Endothelial cell of umbilical vein (primary cell): ENCODE measurements around the gene SLTM. TPM values are rescaled to one million over a fixed set of nuclear protein-coding genes. Genes with fewer than 3 reads are reported as not detected.

Experiments
- BruUV-seq: library from RNA; stranded (reverse); fragments of 400-500 nt; replicated peaks from 2 replicates; lab custom pipeline; 2021; lab: Mats Ljungman, UMichigan
- CTCF ChIA-PET: fragments of 300-600, 350-600 bp; sonication (Branson Sonifier 250); formaldehyde crosslinking; loops from one replicate; lab custom pipeline; 2021; ENCODE audit warnings: antibody characterized with exemption, inconsistent platforms; lab: Charles Lee
- POLR2A ChIA-PET: fragments of 300-600, 350-600 bp; sonication (Branson Sonifier 250); formaldehyde crosslinking; loops from one replicate; lab custom pipeline; 2021; ENCODE audit warnings: antibody characterized with exemption, inconsistent platforms; lab: Charles Lee
- DNase-seq: peaks from one replicate; pipeline ENCODE4 v3.0.0-alpha.2; 2011; ENCODE audit warnings: low read depth, low spot score
- FAIRE-seq: peaks from 2 replicates; lab custom pipeline; 2011; peaks lifted over from hg19 to GRCh38; lab: Jason Lieb, UNC
- H2AFZ ChIP-seq: 2 replicates; pipeline ENCODE4 v1.6.0; 2012; ENCODE audit warnings: low read depth, low read length, control low read depth, inconsistent platforms
- H3K27ac ChIP-seq: 2 replicates; pipeline ENCODE4 v1.5.1; 2011; ENCODE audit warnings: low read depth, mild to moderate bottlenecking, control low read depth, low read length, moderate library complexity; ENCODE audit not compliant: insufficient read depth
- H3K27me3 ChIP-seq, 2 experiments: 2 replicates each; pipeline versions ENCODE4 v1.6.0 to v1.6.1; 2011; ENCODE audit warnings: low read length in 2 of 2, mixed read lengths in 1 of 2; ENCODE audit not compliant: control insufficient read depth in 2 of 2, insufficient read depth in 2 of 2
- H3K36me3 ChIP-seq, 2 experiments: 2 replicates in 1 of 2; 3 replicates in 1 of 2; pipeline ENCODE4 v1.5.1; 2011; ENCODE audit warnings: low read length in 2 of 2, mild to moderate bottlenecking in 1 of 2, moderate library complexity in 1 of 2; ENCODE audit not compliant: control insufficient read depth in 2 of 2, insufficient read depth in 2 of 2; ENCODE audit errors: extremely low read depth in 1 of 2
- H3K4me1 ChIP-seq: 3 replicates; pipeline ENCODE4 v1.5.1; 2011; ENCODE audit warnings: mild to moderate bottlenecking, low read length; ENCODE audit not compliant: control insufficient read depth, insufficient read depth; ENCODE audit errors: extremely low read depth
- H3K4me2 ChIP-seq: 2 replicates; pipeline ENCODE4 v1.6.1; 2011; ENCODE audit warnings: low read length, control low read depth, mixed read lengths; ENCODE audit not compliant: insufficient read depth
- H3K4me3 ChIP-seq, 3 experiments: fragments of 200-600 bp in 1 of 3; sonication (generic), shearing (Covaris generic) in 1 of 3; replicated peaks in 1 of 3; 2 replicates each; pipeline ENCODE4 v1.5.1; 2011 to 2016; ENCODE audit warnings: control low read depth in 3 of 3, low read length in 3 of 3, mild to moderate bottlenecking in 2 of 3, inconsistent platforms in 1 of 3, low read depth in 1 of 3, moderate library complexity in 1 of 3; ENCODE audit not compliant: insufficient read depth in 1 of 3
- H3K79me2 ChIP-seq: 2 replicates; pipeline ENCODE4 v1.6.0; 2012; ENCODE audit warnings: low read length, inconsistent platforms; ENCODE audit not compliant: control insufficient read depth, insufficient read depth
- H3K9ac ChIP-seq: replicated peaks from 2 replicates; pipeline ENCODE3; 2011; ENCODE audit warnings: low read length, control low read depth; ENCODE audit not compliant: insufficient read depth; ENCODE audit errors: extremely low read depth
- H3K9me1 ChIP-seq: replicated peaks from 3 replicates; pipeline ENCODE4 v1.6.0; 2011; ENCODE audit warnings: mild to moderate bottlenecking, low read length; ENCODE audit not compliant: control insufficient read depth, insufficient read depth; ENCODE audit errors: extremely low read depth
- H3K9me3 ChIP-seq: replicated peaks from 2 replicates; pipeline ENCODE4 v1.5.1; 2012; ENCODE audit warnings: low read length, inconsistent platforms; ENCODE audit not compliant: control insufficient read depth, insufficient read depth
- H4K20me1 ChIP-seq: replicated peaks from 2 replicates; pipeline ENCODE3; 2011; ENCODE audit warnings: mild to moderate bottlenecking, low read length; ENCODE audit not compliant: control insufficient read depth, insufficient read depth; ENCODE audit errors: extremely low read depth
- CTCF ChIP-seq, 2 donors: IDR thresholded peaks; 1 replicate in 1 of 2; 2 replicates in 1 of 2; pipeline ENCODE4 v1.5.1; 2011; ENCODE audit warnings: low read length in 2 of 2, mild to moderate bottlenecking in 2 of 2, moderate library complexity in 2 of 2, control low read depth in 1 of 2, inconsistent platforms in 1 of 2, low read depth in 1 of 2; ENCODE audit not compliant: insufficient read depth in 1 of 2; ENCODE audit errors: extremely low read depth in 1 of 2
- EZH2 ChIP-seq: IDR thresholded peaks from 2 replicates; pipeline ENCODE4 v1.6.1; 2012; ENCODE audit warnings: borderline replicate concordance, low read depth, mild to moderate bottlenecking, moderate library complexity, low read length, inconsistent platforms; ENCODE audit not compliant: severe bottlenecking
- FOS ChIP-seq: IDR thresholded peaks from 2 replicates; pipeline ENCODE4 v1.6.1; 2011; ENCODE audit warnings: mild to moderate bottlenecking, low read length, moderate library complexity, borderline replicate concordance; ENCODE audit not compliant: insufficient read depth
- GATA2 ChIP-seq: IDR thresholded peaks from 2 replicates; pipeline ENCODE4 v1.7.0; 2011; ENCODE audit warnings: low read depth, mild to moderate bottlenecking, moderate library complexity, mixed read lengths, low read length; ENCODE audit not compliant: insufficient read length, insufficient read depth
- JUN ChIP-seq: IDR thresholded peaks from 2 replicates; pipeline ENCODE4 v1.6.1; 2011; ENCODE audit warnings: borderline replicate concordance, low read depth; ENCODE audit not compliant: insufficient read length, insufficient read depth
- MAX ChIP-seq: IDR thresholded peaks from 2 replicates; pipeline ENCODE4 v1.6.1; 2011; ENCODE audit not compliant: insufficient read depth, insufficient read length
- MYC ChIP-seq: IDR thresholded peaks from one replicate; pipeline ENCODE4 v1.6.1; 2011; ENCODE audit warnings: mild to moderate bottlenecking, low read depth, low read length
- POLR2A ChIP-seq: IDR thresholded peaks from 2 replicates; pipeline ENCODE4 v1.6.1; 2012; ENCODE audit warnings: low read depth, mild to moderate bottlenecking, control low read depth, low read length
- POLR2AphosphoS5 ChIP-seq: IDR thresholded peaks from 2 replicates; pipeline ENCODE4 v1.6.1; 2012; ENCODE audit warnings: low read depth, mild to moderate bottlenecking, control low read depth, low read length, moderate library complexity; ENCODE audit not compliant: insufficient read depth
- dilution Hi-C: fragments of 300-500 bp; cut with MboI; formaldehyde crosslinking; loops from one replicate; pipeline ENCODE4 v1.15.0; 2019; ENCODE audit warnings: low sequenced_read_pairs; ENCODE audit not compliant: extremely low pct_ligation_motif_present
- intact Hi-C: fragments of 100-400 bp; cut with micrococcal nuclease; formaldehyde crosslinking; loops from one replicate; pipeline ENCODE4 v1.10.0; 2022
- polyA plus RNA-seq, 4 experiments: library from polyadenylated mRNA; depleted of rRNA in 3 of 4; stranded (reverse) in 3 of 4; unstranded in 1 of 4; fragments of >200 nt; gene quantifications; 2 replicates each; pipeline versions ENCODE4 v1.2.1 to v1.2.3, GENCODE V29; 2011 to 2012; ENCODE audit warnings: missing spikeins in 1 of 4
- total RNA-seq: library from RNA; stranded (reverse); gene quantifications from 2 replicates; pipeline ENCODE4 v1.2.3, GENCODE V29; 2021

Gene SLTM
- total and polyA plus RNA-seq, 2 donors (not counting 3 experiments of a cell fraction or from before 2014, with no cell fraction given), result 28.1 to 93.0 TPM

GRCh38 chr15:58966698-58967097, 33.2 kb upstream of the SLTM start:
- Histone ChIP-seq H3K9me1 (no peaks in the 10 kb centered on the region), H4K20me1 (no peaks in the 10 kb centered on the region), H3K9ac (no peak overlapping the region), H3K79me2 (no peaks in the 10 kb centered on the region), H3K27me3 (peaks cover 0 to 3% of the 10 kb centered on the region in 2 experiments), H3K27ac (no peak overlapping the region), H3K4me2 (no peak overlapping the region), H3K4me1 (no peaks in the 10 kb centered on the region), H3K9me3 (no peaks in the 10 kb centered on the region), H2AFZ (no peak overlapping the region), H3K4me3 (no peak overlapping the region), H3K36me3 (no peaks in the 10 kb centered on the region)
- CTCF ChIA-PET, result interaction anchor here (1.2 to 1.6 kb wide), 2 partner anchors 8 to 14 kb away, joined by 3 to 6 read pairs; no protein-coding TSS in a partner anchor
- BruUV-seq, result no TSS peak
- no peak for TF ChIP-seq MYC
- no peak for DNase-seq
- POLR2A ChIA-PET, result no interaction called here
- FAIRE-seq, result no peak
- dilution Hi-C loops, result no loop called here
- intact Hi-C loops, result no loop called here

- no peak overlapping the region for H3K9ac ChIP-seq
- dilution Hi-C loops (no loop called here), intact Hi-C loops (no loop called here)
- peaks cover 0 to 2% of the 10 kb centered on the region in 2 experiments for H3K27me3 ChIP-seq
- TF ChIP-seq CTCF (IDR thresholded peaks at IDR 0.05; ENCODE audit: extremely low read depth in 1 of 2, insufficient read depth in 1 of 2, low read depth in 1 of 2, low read length in 2 of 2) (no peak), POLR2A (no peak), EZH2 (no peak), MAX (no peak), GATA2 (no peak), POLR2AphosphoS5 (no peak), JUN (no peak), MYC (no peak), FOS (no peak)
- no peaks in the 10 kb centered on the region for H3K79me2 ChIP-seq
- POLR2A ChIA-PET, result no interaction called here
- H3K9me1 ChIP-seq, result no peaks in the 10 kb centered on the region
- no peaks in the 10 kb centered on the region for H3K4me1 ChIP-seq
- no peak overlapping the region for H3K4me3 ChIP-seq
- no peaks in the 10 kb centered on the region for H3K9me3 ChIP-seq
- DNase-seq (no peak), FAIRE-seq (no peak)
- no peak overlapping the region for H2AFZ ChIP-seq
- no peaks in the 10 kb centered on the region for H3K36me3 ChIP-seq
- no peak overlapping the region for H3K27ac ChIP-seq
- H3K4me2 ChIP-seq, result no peak overlapping the region
- CTCF ChIA-PET, result interaction anchor here (1.3 kb wide), 1 partner anchor 538 kb away, joined by 3 read pairs; no protein-coding TSS in a partner anchor
- no TSS peak for BruUV-seq
- no peaks in the 10 kb centered on the region for H4K20me1 ChIP-seq
These were observed 29.4 kb upstream of the SLTM start for GRCh38 chr15:58962662-58963565.
